IPS-15b (cell line): Measurements from ENCODE around the gene NMT2.
"Not testable (repeated sequence)": the region's sequence is repeated elsewhere in the genome, so short reads cannot be mapped to it uniquely, and the experiment has no call there.

ENCODE experiments used
- H3K27me3 ChIP-seq: one replicate; pipeline ENCODE4 v1.6.1; 2013; ENCODE audit warnings: low read length; ENCODE audit not compliant: control insufficient read depth, insufficient read depth
- H3K36me3 ChIP-seq: one replicate; pipeline ENCODE4 v1.6.1; 2013; ENCODE audit warnings: low read length; ENCODE audit not compliant: control insufficient read depth, insufficient read depth
- H3K4me1 ChIP-seq: one replicate; pipeline ENCODE4 v1.6.1; 2013; ENCODE audit warnings: mild to moderate bottlenecking, low read length; ENCODE audit not compliant: control insufficient read depth, insufficient read depth
- H3K4me3 ChIP-seq: one replicate; pipeline ENCODE4 v1.5.1; 2013; ENCODE audit warnings: low read depth, low read length
- H3K9ac ChIP-seq: one replicate; pipeline ENCODE4 v1.6.1; 2013; ENCODE audit warnings: low read depth, mild to moderate bottlenecking, low read length
- H3K9me3 ChIP-seq: one replicate; pipeline ENCODE4 v1.6.1; 2013; ENCODE audit warnings: mild to moderate bottlenecking, low read length; ENCODE audit not compliant: control insufficient read depth, insufficient read depth

Gene NMT2

GRCh38 chr10:15168291-15168785 lies at the start of gene NMT2:
TSS of gene NMT2 (minus strand) at chr10:15168693. CDS start at chr10:15168612, 81 bp downstream.
- H3K4me3 ChIP-seq: peak within 1 kb of the TSS; percentile 81
- peaks cover 8% of the 10 kb centered on the region for H3K27me3 ChIP-seq
- no peaks in the 10 kb centered on the region for H3K36me3 ChIP-seq
- H3K9ac ChIP-seq: no peak within 1 kb of the TSS
- no peaks in the 10 kb centered on the region for H3K9me3 ChIP-seq
- H3K4me1 ChIP-seq: peaks cover 9% of the 10 kb centered on the region

DNA sequence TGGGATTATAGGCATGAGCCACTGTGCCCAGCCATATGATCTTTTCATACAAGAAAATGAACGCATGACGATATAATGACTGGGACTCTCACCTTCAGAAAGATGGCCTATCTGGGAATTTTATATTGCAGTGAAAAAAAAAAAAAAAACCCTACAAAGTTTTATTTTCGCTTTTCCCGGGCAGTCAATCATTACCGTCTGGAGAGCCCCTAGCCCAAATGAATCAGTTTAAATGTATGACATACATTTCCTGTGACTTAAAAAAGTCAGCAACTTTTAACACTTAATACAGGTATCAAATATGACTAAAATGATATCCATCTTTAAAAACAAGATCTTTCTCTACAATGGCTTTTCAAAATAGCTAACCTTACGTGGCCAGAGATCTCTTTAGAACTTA lies 48.2 kb upstream of the NMT2 start:
- H3K9me3 ChIP-seq: no peaks in the 10 kb centered on the region
- H3K9ac ChIP-seq: no peak overlapping the region
- H3K27me3 ChIP-seq: no peaks in the 10 kb centered on the region
- H3K36me3 ChIP-seq: peaks cover 10% of the 10 kb centered on the region
- H3K4me1 ChIP-seq: no peaks in the 10 kb centered on the region
- H3K4me3 ChIP-seq: no peak overlapping the region

DNA sequence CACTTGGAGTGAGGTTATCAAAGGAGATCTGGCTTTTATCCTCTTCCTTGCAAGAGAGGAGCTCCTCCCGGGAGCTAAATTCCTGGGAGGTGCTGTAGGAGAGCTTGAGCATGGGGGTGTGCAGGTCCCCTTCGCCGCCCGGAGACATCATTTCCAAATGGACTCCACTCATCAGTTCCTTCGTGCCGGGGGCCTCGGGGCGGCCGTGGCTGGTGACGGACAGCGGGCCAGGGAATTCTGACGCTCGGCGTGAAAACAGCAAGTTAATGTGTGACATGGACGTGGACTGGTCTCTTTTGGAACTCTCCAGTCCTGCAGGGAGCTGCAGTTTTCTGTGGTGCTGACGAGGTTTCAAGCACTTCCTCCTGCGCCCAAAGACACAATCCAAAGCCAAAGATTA lies 45.7 kb upstream of the NMT2 start:
- no peak overlapping the region for H3K4me3 ChIP-seq
- H3K9me3 ChIP-seq: no peaks in the 10 kb centered on the region
- peaks cover 5% of the 10 kb centered on the region for H3K4me1 ChIP-seq
- no peak overlapping the region for H3K9ac ChIP-seq
- H3K27me3 ChIP-seq: no peaks in the 10 kb centered on the region
- H3K36me3 ChIP-seq: peaks cover 10% of the 10 kb centered on the region

DNA sequence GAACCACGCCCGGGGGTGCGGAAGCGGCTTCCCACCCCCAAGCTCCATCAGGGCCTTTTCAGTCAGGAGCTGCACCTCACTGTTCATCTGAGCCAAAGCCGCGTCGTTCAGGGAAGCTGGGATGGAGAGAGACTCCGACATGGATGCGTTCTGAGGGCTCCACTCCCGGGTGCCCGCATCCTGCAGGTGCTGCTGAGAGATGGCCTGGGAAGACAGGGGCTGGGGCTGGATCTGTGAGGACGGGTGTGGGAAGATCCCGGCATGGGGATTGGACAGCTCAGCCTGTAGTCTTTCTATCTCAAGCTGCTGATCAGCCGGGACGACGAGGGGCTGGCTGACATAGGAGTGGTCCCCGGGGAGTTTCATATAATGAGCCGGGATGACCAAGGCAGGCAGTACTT lies 45.0 kb upstream of the NMT2 start:
- Histone ChIP-seq H3K27me3 (no peaks in the 10 kb centered on the region), H3K4me3 (no peak overlapping the region), H3K4me1 (peaks cover 5% of the 10 kb centered on the region), H3K36me3 (peaks cover 10% of the 10 kb centered on the region), H3K9ac (no peak overlapping the region), H3K9me3 (no peaks in the 10 kb centered on the region)

DNA sequence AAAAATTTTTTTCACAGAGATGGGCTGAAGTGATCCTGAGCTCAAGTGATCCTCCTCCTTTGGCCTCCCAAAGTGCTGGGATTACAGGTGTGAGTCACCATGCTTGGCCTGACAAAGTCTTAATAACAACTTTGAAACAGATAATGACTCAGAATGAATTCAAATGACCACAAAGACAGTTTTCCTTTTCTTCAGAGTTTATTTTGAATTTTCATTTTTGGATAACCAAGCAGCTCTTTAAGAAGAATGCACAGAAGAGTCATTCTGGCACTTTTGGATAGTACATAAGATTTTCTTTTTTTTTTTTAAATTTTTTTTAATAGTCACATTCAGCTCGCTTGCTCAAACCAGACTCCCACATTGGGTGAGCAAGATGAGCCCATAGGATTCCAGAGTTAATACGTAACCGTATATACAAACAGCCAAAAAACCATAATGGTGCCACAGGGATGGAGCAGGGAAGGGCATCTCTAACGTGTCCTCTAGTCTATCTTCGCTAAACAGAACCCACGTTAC lies 43.0 kb upstream of the NMT2 start:
- no peak overlapping the region for H3K9ac ChIP-seq
- no peaks in the 10 kb centered on the region for H3K27me3 ChIP-seq
- no peak overlapping the region for H3K4me3 ChIP-seq

DNA sequence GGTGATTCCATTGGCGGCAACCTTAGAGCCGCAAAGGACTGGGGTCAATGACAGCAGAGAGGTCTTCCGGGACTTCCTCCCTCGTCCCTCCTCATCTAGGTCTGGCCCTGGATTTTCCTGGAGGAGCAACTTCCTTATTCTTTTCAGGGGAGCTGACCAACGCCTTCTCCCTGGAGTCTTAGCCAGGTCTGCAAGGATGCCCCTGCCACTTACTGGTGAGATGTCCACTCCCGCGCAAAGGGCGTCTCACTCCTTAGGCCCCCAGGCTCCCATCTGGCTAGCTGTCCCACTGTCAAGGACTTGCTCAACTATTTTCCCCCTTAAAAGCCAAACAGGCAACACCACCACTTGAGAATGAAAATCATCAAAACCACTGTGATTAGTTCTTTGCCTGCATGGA lies 42.0 kb upstream of the NMT2 start:
- Histone ChIP-seq H3K4me3 (no peak overlapping the region), H3K9ac (no peak overlapping the region), H3K36me3 (peaks cover 10% of the 10 kb centered on the region), H3K27me3 (no peaks in the 10 kb centered on the region), H3K9me3 (no peaks in the 10 kb centered on the region), H3K4me1 (peaks cover 5% of the 10 kb centered on the region)

More for the DNA sequence above, 43.0 kb upstream of the NMT2 start:
- Histone ChIP-seq H3K4me1 (peaks cover 5% of the 10 kb centered on the region), H3K9me3 (no peaks in the 10 kb centered on the region), H3K36me3 (peaks cover 10% of the 10 kb centered on the region)

DNA sequence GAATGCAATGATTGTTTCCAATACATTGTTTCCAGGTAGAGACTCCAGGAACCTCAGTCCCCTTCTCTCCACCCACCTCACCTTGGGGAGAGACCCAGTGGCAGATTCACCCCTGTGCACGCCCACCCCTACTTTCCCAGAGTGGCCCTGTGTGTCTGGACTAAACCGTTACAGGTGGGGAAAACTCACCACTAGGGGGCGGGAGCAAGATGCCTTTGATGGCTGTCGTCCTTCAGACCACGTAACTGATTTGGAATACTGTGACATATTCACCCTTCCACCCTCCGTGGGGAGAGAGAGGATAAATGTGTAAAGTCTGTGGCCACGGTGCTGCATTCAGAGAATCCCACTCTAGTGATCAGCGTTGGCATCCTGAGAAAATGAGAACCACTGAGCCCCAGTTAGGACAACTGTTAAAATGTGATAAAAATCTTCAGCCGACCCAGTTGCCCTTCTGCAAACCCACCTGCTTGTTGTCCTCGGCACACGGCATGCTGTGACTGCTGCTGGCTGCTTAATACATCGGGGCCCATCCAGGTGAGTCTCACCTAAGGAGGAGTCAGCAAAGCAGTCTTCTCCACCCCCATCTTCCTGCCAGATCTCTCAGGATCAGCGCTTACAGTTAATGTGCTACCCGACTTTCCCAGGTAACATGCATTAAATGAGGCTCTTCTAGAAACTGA lies 41.5 kb upstream of the NMT2 start:
- Histone ChIP-seq H3K4me3 (no peak overlapping the region), H3K4me1 (peaks cover 5% of the 10 kb centered on the region), H3K9ac (no peak overlapping the region), H3K36me3 (peaks cover 10% of the 10 kb centered on the region), H3K9me3 (no peaks in the 10 kb centered on the region), H3K27me3 (no peaks in the 10 kb centered on the region)

DNA sequence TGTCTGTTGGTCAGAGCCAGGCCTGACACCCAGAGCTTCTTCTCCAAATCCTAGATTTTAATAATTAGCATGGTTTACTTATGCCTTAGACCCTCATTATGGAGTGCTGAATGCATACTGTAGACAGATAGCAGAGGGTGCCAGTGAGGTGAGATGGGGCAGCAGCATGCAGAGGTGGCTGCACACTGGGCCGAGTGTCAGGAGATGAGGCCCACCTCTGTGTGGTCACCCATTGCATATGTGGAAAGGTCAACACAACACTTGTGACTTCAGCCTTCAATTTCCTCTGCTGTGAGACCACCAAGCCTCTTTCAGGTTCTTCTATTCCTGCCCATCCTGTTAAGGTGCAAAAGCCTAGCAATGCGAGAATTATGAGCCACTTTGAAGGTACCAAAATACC lies 39.7 kb upstream of the NMT2 start:
- peaks cover 4% of the 10 kb centered on the region for H3K36me3 ChIP-seq
- no peak overlapping the region for H3K9ac ChIP-seq
- H3K4me1 ChIP-seq: peaks cover 5% of the 10 kb centered on the region
- H3K4me3 ChIP-seq: no peak overlapping the region
- H3K27me3 ChIP-seq: no peaks in the 10 kb centered on the region
- H3K9me3 ChIP-seq: no peaks in the 10 kb centered on the region

- not testable (repeated sequence) for H3K36me3 ChIP-seq, H3K9me3 ChIP-seq, H3K4me3 ChIP-seq, H3K9ac ChIP-seq, H3K4me1 ChIP-seq, H3K27me3 ChIP-seq
These were observed 38.9 kb upstream of the NMT2 start for GRCh38 chr10:15207410-15207809.

- Histone ChIP-seq H3K9me3 (no peaks in the 10 kb centered on the region), H3K4me1 (peaks cover 2% of the 10 kb centered on the region), H3K27me3 (no peaks in the 10 kb centered on the region), H3K4me3 (no peak overlapping the region), H3K9ac (no peak overlapping the region), H3K36me3 (no peaks in the 10 kb centered on the region)
These were observed 34.1 kb upstream of the NMT2 start for GRCh38 chr10:15202639-15203038.

DNA sequence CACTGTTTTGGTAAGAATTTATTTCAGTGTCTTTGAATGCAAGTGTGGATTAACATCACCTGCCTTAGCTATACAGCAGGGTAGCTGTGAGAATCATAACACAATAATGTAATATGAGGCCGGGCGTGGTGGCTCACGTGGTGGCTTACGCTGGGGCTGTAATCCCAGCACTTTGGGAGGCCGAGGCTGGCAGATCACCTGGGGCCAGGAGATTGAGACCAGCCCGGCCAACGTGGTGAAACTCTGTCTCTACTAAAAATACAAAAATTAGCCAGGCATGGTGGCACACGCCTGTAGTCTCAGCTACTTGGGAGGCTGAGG lies 33.8 kb upstream of the NMT2 start:
- not testable (repeated sequence) for H3K9ac ChIP-seq, H3K4me3 ChIP-seq, H3K27me3 ChIP-seq, H3K36me3 ChIP-seq, H3K9me3 ChIP-seq, H3K4me1 ChIP-seq

- no peak overlapping the region for H3K9ac ChIP-seq
These were observed 33.3 kb upstream of the NMT2 start for GRCh38 chr10:15201589-15202300.

More at GRCh38 chr10:15201589-15202300, 33.3 kb upstream of the NMT2 start:
- no peak overlapping the region for H3K4me3 ChIP-seq
- H3K27me3 ChIP-seq: no peaks in the 10 kb centered on the region
- H3K9me3 ChIP-seq: no peaks in the 10 kb centered on the region
- peaks cover 2% of the 10 kb centered on the region for H3K4me1 ChIP-seq
- no peaks in the 10 kb centered on the region for H3K36me3 ChIP-seq
